ENCODE data around the gene TMPRSS13. TPM values are rescaled to one million over a fixed set of nuclear protein-coding genes. Genes with fewer than 3 reads are reported as not detected.

Gene TMPRSS13
- total RNA-seq, 4 donors from 2014 or later, result 0.27 to 0.79 TPM; not detected in 2

DNA sequence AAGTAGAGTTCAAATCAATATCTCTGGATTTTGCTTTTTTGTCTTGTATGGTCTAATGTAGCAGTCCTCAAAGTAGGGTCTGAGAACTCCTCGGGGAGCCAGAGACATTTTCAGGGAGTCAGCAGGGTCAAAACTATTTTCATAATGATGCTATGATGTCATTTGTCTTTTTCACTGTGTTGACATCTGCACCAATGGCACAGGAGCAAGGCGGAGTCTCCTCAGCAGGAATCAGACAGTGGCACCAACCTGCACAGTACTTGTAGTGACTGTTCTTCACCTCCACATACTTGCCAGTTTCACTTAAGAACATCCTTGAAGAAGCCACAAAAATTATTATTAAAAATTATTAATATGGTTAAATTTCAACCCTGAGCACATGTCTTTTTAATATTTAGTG is 37.8 kb downstream of the TMPRSS13 start:
- in situ Hi-C loops (cut with MboI; ENCODE audit: low pct_ligation_motif_present in 1 of 4, low pct_unique_long_range_greater_than_20kb in 1 of 4, low sequenced_read_pairs in 3 of 4), result no loop called here

DNA sequence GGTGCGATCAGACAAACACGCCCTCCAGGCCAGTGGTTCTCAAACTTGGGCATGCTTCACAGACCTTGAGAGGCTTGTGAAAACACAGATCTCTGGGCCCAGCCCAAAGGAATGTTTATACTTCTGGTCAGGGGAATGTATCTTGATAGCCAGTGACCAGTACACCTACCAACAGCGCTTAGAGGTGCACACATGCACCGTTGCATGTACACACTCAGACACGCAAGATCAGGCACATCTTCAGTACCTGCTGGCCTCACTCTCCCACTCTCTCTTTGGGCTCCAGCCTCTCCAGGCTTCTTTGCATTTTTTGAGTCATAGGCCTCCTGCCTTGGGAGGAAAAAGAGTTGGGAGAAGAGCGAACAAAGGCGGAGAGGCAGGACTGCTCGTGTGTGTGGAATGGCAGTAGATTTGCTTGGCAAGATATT is 41.0 kb downstream of the TMPRSS13 start:
- no peak for TF ChIP-seq POLR2A (IDR thresholded peaks at IDR 0.05)
- TF ChIP-seq EP300 (IDR thresholded peaks at IDR 0.05; ENCODE audit: low read depth), result no peak
- TF ChIP-seq, protein P1, sequence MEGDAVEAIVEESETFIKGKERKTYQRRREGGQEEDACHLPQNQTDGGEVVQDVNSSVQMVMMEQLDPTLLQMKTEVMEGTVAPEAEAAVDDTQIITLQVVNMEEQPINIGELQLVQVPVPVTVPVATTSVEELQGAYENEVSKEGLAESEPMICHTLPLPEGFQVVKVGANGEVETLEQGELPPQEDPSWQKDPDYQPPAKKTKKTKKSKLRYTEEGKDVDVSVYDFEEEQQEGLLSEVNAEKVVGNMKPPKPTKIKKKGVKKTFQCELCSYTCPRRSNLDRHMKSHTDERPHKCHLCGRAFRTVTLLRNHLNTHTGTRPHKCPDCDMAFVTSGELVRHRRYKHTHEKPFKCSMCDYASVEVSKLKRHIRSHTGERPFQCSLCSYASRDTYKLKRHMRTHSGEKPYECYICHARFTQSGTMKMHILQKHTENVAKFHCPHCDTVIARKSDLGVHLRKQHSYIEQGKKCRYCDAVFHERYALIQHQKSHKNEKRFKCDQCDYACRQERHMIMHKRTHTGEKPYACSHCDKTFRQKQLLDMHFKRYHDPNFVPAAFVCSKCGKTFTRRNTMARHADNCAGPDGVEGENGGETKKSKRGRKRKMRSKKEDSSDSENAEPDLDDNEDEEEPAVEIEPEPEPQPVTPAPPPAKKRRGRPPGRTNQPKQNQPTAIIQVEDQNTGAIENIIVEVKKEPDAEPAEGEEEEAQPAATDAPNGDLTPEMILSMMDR (IDR thresholded peaks at IDR 0.05), result no peak
- no peak for TF ChIP-seq POLR2AphosphoS5 (IDR thresholded peaks at IDR 0.05)
- Histone ChIP-seq H3K36me3 (no peaks in the 10 kb centered on the region), H3K9me3 (no peaks in the 10 kb centered on the region), H3K27me3 (no peaks in the 10 kb centered on the region), H3K27ac (peak overlapping the region in 1 of 4 donors; percentile 91), H3K4me3 (no peak overlapping the region), H3K4me1 (peaks cover under 1 to 22% (median 12%) of the 10 kb centered on the region in 4 donors)
- DNase-seq, result no peak
- WGBS, 2 donors (ENCODE audit: low coverage in 1 of 2), result 83 to 100% methylated on average over 1 to 8 of the region's 8 CpGs
- intact Hi-C loops (cut with DNase I; ENCODE audit: low total_unique reads) (no loop called here), in situ Hi-C loops (cut with MboI; ENCODE audit: low pct_ligation_motif_present in 1 of 4, low pct_unique_long_range_greater_than_20kb in 1 of 4, low sequenced_read_pairs in 3 of 4) (no loop called here)

More for the DNA sequence above, 37.8 kb downstream of the TMPRSS13 start:
- no peaks in the 10 kb centered on the region for H3K27me3 ChIP-seq
- H3K27ac ChIP-seq, result no peak overlapping the region
- 43 to 87% methylated on average over 1 to 2 of the region's 2 CpGs for WGBS, 2 donors (ENCODE audit: low coverage in 1 of 2)
- intact Hi-C loops (cut with DNase I; ENCODE audit: low total_unique reads), result no loop called here
- no peak for TF ChIP-seq EP300 (IDR thresholded peaks at IDR 0.05; ENCODE audit: low read depth)
- no peak for TF ChIP-seq POLR2A (IDR thresholded peaks at IDR 0.05)
- TF ChIP-seq, protein P1 (IDR thresholded peaks at IDR 0.05), result no peak
- no peak for TF ChIP-seq POLR2AphosphoS5 (IDR thresholded peaks at IDR 0.05)
- H3K4me3 ChIP-seq, result no peak overlapping the region
- no peaks in the 10 kb centered on the region for H3K36me3 ChIP-seq
- DNase-seq, result no peak
- H3K9me3 ChIP-seq, result no peaks in the 10 kb centered on the region
- peaks cover 0 to 4% (median under 1%) of the 10 kb centered on the region in 4 donors for H3K4me1 ChIP-seq

DNA sequence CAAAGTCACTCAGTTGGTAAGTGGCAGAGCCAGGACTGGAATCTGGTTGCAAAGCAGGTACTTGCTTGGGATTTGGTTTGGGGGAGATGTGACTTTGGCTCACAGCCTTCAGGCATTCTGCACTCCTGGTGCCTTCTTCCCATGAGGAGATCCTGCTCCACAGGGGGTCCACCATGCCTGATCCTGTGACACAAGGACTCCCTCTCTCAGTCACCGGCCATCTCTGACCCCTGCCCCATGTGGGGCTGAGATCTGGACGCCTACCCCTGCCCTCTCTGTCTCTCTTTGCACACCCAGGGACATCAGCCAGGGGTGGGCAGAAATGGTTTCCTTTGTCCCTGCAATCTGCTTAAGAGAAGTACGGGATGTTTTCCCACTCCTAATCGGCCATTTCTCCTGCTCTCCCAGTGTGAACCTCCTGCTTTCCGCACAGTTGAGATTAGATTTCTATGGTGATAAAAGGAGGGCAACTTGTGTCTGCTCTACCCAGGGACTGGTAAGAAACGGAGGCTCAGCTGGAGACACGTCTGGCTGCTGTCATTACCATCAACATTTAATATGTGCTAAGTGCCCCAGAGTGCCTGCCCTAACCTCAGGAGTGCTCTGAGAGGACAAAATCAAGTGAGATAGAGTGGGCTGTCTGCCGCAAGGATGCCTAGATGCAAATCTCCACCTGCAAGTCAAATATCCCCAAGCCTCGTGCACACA is 41.6 kb downstream of the TMPRSS13 start:
- Histone ChIP-seq H3K36me3 (no peaks in the 10 kb centered on the region), H3K9me3 (no peaks in the 10 kb centered on the region), H3K4me1 (peaks cover 6 to 28% (median 14%) of the 10 kb centered on the region in 4 donors), H3K27me3 (no peaks in the 10 kb centered on the region), H3K4me3 (no peak overlapping the region), H3K27ac (peak overlapping the region in 1 of 4 donors; percentile 91)
- no peak for DNase-seq
- intact Hi-C loops (cut with DNase I; ENCODE audit: low total_unique reads) (no loop called here), in situ Hi-C loops (cut with MboI; ENCODE audit: low pct_ligation_motif_present in 1 of 4, low pct_unique_long_range_greater_than_20kb in 1 of 4, low sequenced_read_pairs in 3 of 4) (no loop called here)
- TF ChIP-seq POLR2AphosphoS5 (IDR thresholded peaks at IDR 0.05), result no peak
- TF ChIP-seq POLR2A (IDR thresholded peaks at IDR 0.05), result no peak
- TF ChIP-seq EP300 (IDR thresholded peaks at IDR 0.05; ENCODE audit: low read depth), result no peak
- TF ChIP-seq, protein P1 (IDR thresholded peaks at IDR 0.05), result no peak
- 85 to 100% methylated on average over 1 to 9 of the region's 9 CpGs for whole genome bisulfite sequencing, 2 donors (ENCODE audit: low coverage in 1 of 2)

DNA sequence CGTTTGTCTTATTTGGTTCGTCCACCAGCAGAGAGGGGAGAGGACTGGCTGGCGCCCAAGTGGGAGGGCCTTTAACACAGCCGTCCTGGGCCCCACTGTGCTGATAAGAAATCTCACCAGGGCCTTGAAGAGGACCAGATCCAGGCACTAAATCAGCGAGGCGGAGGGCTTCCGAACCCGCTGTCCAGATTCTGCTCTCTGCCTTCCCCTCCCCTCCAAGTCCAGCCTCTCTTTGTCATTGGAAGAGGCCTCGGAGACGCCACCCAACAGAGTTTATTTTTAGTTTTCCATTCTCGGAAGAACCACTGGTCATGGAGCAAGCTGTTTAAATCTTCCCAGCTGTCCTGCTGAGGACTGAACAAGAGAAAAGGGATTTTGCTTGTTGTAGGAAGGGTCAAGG is 43.4 kb downstream of the TMPRSS13 start:
- 63 to 71% methylated on average over 9 to 11 of the region's 11 CpGs for WGBS, 2 donors (ENCODE audit: low coverage in 1 of 2)
- Histone ChIP-seq H3K27me3 (no peaks in the 10 kb centered on the region), H3K4me1 (peaks cover 6 to 32% (median 16%) of the 10 kb centered on the region in 4 donors), H3K36me3 (no peaks in the 10 kb centered on the region), H3K27ac (peak overlapping the region; percentile 69 to 91 (median 81)), H3K9me3 (no peaks in the 10 kb centered on the region), H3K4me3 (no peak overlapping the region)
- DNase-seq, result peak; percentile 49
- TF ChIP-seq, protein P1 (IDR thresholded peaks at IDR 0.05), result no peak
- no peak for TF ChIP-seq EP300 (IDR thresholded peaks at IDR 0.05; ENCODE audit: low read depth)
- TF ChIP-seq POLR2A (IDR thresholded peaks at IDR 0.05), result no peak
- TF ChIP-seq POLR2AphosphoS5 (IDR thresholded peaks at IDR 0.05), result peak in 2 of 3 donors; percentile 35 to 43
- in situ Hi-C loops (cut with MboI; ENCODE audit: low pct_ligation_motif_present in 1 of 4, low pct_unique_long_range_greater_than_20kb in 1 of 4, low sequenced_read_pairs in 3 of 4), result no loop called here
- intact Hi-C loops (cut with DNase I; ENCODE audit: low total_unique reads), result no loop called here

Data from transverse colon (tissue), 4 donors.